ENCODE data around the gene NR1D2. TPM values are rescaled to one million over a fixed set of nuclear protein-coding genes. Genes with fewer than 3 reads are reported as not detected.

The NR1D2 gene
- total and polyA plus RNA-seq, 2 of the 13 experiments (the other 11 are each of a cell fraction or from before 2014, with no cell fraction given): 5.3 to 8.1 TPM

DNA sequence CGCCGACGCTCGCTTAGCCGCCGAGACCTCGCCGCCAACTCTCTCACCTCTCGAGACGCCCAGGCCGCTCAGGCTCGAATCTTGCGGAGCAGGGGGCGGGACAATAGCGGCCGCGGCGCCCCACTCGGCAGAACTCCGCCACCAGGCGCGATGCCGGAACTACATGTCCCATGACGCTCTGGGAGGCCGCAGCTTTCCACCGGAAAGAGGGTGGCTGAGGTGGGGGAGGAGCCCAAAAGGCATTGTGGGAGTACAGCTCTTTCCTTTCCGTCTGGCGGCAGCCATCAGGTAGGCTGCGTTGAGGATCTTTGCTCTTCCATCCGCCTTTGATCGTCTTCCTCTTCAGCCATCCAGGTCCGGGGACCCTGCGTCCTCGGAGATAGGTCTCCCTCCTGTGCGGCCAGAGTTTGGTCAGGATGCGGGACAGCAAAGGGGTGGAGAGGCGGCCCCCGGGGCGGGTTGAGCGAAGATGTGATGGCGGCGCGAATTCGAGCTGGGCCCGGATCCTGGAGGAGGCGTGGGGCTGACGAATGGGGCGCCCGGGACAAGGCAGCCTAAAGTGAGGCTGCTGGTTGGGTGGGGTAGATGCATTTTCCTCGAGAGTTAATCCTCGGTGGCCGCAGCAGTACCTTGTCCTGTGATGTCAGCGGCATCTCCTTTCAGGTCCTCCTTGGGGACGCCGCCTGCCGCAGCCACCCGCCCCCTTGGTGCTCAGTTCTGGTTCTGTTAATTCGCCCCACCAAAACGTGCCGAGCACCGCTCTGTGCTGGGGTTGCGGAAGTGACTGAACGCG, 28.0 kb upstream of the NR1D2 start, which contains the start of the genes NKIRAS1 and RPL15 (continued):
- no peak for TF ChIP-seq SOX6 (IDR thresholded peaks at IDR 0.05)
- peak; percentile 66; the same call in 1 of the 2 replicates for TF ChIP-seq SOX6 (CRISPR knock-in tag; IDR thresholded peaks at IDR 0.05)
- 0 out of 2 replicates have a peak, but pooled peaks have one; percentile 79 for TF ChIP-seq ZNF354B (CRISPR knock-in tag; IDR thresholded peaks at IDR 0.05)
- TF ChIP-seq DNMT1 (CRISPR knock-in tag; IDR thresholded peaks at IDR 0.05): no peak
- peak; percentile 89 for TF ChIP-seq TARDBP (CRISPR knock-in tag; IDR thresholded peaks at IDR 0.05)
- TF ChIP-seq SRSF4 (IDR thresholded peaks at IDR 0.05; ENCODE audit: low read depth, low read length, poor library complexity, severe bottlenecking): no peak
- TF ChIP-seq, protein P1, sequence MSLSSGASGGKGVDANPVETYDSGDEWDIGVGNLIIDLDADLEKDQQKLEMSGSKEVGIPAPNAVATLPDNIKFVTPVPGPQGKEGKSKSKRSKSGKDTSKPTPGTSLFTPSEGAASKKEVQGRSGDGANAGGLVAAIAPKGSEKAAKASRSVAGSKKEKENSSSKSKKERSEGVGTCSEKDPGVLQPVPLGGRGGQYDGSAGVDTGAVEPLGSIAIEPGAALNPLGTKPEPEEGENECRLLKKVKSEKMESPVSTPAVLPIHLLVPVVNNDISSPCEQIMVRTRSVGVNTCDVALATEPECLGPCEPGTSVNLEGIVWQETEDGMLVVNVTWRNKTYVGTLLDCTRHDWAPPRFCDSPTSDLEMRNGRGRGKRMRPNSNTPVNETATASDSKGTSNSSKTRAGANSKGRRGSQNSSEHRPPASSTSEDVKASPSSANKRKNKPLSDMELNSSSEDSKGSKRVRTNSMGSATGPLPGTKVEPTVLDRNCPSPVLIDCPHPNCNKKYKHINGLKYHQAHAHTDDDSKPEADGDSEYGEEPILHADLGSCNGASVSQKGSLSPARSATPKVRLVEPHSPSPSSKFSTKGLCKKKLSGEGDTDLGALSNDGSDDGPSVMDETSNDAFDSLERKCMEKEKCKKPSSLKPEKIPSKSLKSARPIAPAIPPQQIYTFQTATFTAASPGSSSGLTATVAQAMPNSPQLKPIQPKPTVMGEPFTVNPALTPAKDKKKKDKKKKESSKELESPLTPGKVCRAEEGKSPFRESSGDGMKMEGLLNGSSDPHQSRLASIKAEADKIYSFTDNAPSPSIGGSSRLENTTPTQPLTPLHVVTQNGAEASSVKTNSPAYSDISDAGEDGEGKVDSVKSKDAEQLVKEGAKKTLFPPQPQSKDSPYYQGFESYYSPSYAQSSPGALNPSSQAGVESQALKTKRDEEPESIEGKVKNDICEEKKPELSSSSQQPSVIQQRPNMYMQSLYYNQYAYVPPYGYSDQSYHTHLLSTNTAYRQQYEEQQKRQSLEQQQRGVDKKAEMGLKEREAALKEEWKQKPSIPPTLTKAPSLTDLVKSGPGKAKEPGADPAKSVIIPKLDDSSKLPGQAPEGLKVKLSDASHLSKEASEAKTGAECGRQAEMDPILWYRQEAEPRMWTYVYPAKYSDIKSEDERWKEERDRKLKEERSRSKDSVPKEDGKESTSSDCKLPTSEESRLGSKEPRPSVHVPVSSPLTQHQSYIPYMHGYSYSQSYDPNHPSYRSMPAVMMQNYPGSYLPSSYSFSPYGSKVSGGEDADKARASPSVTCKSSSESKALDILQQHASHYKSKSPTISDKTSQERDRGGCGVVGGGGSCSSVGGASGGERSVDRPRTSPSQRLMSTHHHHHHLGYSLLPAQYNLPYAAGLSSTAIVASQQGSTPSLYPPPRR (CRISPR knock-in tag; IDR thresholded peaks at IDR 0.05; ENCODE audit: borderline replicate concordance): no peak
- TF ChIP-seq SOX5 (CRISPR knock-in tag; IDR thresholded peaks at IDR 0.05; ENCODE audit: borderline replicate concordance): peak; percentile 69
- no peak for TF ChIP-seq HMGA1 (CRISPR knock-in tag; conservative IDR thresholded peaks at IDR 0.05)
- peak; percentile 53 for TF ChIP-seq XRCC5 (optimal IDR thresholded peaks at IDR 0.05; ENCODE audit: low read length)
- TF ChIP-seq, protein P2, sequence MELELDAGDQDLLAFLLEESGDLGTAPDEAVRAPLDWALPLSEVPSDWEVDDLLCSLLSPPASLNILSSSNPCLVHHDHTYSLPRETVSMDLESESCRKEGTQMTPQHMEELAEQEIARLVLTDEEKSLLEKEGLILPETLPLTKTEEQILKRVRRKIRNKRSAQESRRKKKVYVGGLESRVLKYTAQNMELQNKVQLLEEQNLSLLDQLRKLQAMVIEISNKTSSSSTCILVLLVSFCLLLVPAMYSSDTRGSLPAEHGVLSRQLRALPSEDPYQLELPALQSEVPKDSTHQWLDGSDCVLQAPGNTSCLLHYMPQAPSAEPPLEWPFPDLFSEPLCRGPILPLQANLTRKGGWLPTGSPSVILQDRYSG (CRISPR knock-in tag; IDR thresholded peaks at IDR 0.05): peak; percentile 14; the same call in 1 of the 2 replicates
- TF ChIP-seq ZNF589 (CRISPR knock-in tag; conservative IDR thresholded peaks at IDR 0.05): no peak
- no peak for TF ChIP-seq RFX3 (CRISPR knock-in tag; IDR thresholded peaks at IDR 0.05)
- no peak for TF ChIP-seq ZNF234 (CRISPR knock-in tag; conservative IDR thresholded peaks at IDR 0.05)
- TF ChIP-seq, protein P3, sequence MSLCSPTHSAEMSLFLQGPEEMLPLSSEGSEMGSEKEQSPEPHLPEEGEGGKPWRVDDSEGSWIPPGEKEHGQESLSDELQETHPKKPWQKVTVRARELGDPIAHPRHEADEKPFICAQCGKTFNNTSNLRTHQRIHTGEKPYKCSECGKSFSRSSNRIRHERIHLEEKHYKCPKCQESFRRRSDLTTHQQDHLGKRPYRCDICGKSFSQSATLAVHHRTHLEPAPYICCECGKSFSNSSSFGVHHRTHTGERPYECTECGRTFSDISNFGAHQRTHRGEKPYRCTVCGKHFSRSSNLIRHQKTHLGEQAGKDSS (CRISPR knock-in tag; IDR thresholded peaks at IDR 0.05; ENCODE audit: borderline replicate concordance, low read depth): peak; percentile 30; the same call in 1 of the 2 replicates
- TF ChIP-seq EP300 (IDR thresholded peaks at IDR 0.05; ENCODE audit: low read depth in 2 of 2, low read length in 2 of 2): 0 out of 4 replicates have a peak, but pooled peaks of 1 of the 2 experiments have one; percentile 36
- TF ChIP-seq EP300 (CRISPR knock-in tag; IDR thresholded peaks at IDR 0.05; ENCODE audit: borderline replicate concordance): peak; percentile 67; the same call in 1 of the 2 replicates
- peak; percentile 67; the same call in 1 of the 2 replicates for TF ChIP-seq DNMT3B (CRISPR knock-in tag; conservative IDR thresholded peaks at IDR 0.05)
- TF ChIP-seq ZNF230 (CRISPR knock-in tag; IDR thresholded peaks at IDR 0.05): peak; percentile 75; the same call in 1 of the 2 replicates
- TF ChIP-seq GABPB1 (CRISPR knock-in tag; IDR thresholded peaks at IDR 0.05): peak; percentile 98
- TF ChIP-seq ATF7 (IDR thresholded peaks at IDR 0.05): no peak
- TF ChIP-seq ATF7 (CRISPR knock-in tag; IDR thresholded peaks at IDR 0.05): no peak
- no peak for TF ChIP-seq NR1H2 (CRISPR knock-in tag; IDR thresholded peaks at IDR 0.05; ENCODE audit: borderline replicate concordance, low read depth)
- no peak; the same call in 1 of the 2 replicates for TF ChIP-seq ZNF564 (CRISPR knock-in tag; IDR thresholded peaks at IDR 0.05)
- TF ChIP-seq EHMT2 (IDR thresholded peaks at IDR 0.05; ENCODE audit: borderline replicate concordance, low read depth, low read length): no peak

Data from HepG2 (cell line).